ENCODE results near the gene GPC6.

GPC6 gene

DNA sequence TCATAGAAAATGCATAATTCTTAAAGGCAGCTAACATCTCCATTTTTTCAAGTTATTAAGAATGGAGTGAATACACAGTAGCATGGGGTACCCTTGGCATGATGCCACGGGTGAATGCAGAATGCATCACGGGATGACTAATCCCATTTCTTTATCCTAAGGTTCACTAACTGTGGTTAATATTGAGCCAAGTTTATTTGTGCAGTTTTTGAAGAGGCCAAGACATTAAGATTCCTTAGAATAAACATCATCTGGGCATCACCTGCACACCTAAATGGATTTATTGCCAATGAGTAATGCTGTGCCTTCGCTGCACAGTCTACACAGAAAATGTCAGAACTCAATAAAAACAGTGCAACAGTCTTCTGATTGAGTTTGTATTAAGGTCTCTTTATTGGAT, 333.1 kb downstream of the GPC6 start:
- in situ Hi-C loops (cut with HindIII; ENCODE audit: low sequenced_read_pairs), result no loop called here
- DNase-seq (ENCODE audit: low read depth), result peak; percentile 68
- H3K4me3 ChIP-seq (ENCODE audit: low read depth, low read length), result no peak overlapping the region
- TF ChIP-seq, protein P1, sequence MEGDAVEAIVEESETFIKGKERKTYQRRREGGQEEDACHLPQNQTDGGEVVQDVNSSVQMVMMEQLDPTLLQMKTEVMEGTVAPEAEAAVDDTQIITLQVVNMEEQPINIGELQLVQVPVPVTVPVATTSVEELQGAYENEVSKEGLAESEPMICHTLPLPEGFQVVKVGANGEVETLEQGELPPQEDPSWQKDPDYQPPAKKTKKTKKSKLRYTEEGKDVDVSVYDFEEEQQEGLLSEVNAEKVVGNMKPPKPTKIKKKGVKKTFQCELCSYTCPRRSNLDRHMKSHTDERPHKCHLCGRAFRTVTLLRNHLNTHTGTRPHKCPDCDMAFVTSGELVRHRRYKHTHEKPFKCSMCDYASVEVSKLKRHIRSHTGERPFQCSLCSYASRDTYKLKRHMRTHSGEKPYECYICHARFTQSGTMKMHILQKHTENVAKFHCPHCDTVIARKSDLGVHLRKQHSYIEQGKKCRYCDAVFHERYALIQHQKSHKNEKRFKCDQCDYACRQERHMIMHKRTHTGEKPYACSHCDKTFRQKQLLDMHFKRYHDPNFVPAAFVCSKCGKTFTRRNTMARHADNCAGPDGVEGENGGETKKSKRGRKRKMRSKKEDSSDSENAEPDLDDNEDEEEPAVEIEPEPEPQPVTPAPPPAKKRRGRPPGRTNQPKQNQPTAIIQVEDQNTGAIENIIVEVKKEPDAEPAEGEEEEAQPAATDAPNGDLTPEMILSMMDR (IDR thresholded peaks at IDR 0.05; ENCODE audit: low read depth, low read length, missing control alignments), result no peak

DNA sequence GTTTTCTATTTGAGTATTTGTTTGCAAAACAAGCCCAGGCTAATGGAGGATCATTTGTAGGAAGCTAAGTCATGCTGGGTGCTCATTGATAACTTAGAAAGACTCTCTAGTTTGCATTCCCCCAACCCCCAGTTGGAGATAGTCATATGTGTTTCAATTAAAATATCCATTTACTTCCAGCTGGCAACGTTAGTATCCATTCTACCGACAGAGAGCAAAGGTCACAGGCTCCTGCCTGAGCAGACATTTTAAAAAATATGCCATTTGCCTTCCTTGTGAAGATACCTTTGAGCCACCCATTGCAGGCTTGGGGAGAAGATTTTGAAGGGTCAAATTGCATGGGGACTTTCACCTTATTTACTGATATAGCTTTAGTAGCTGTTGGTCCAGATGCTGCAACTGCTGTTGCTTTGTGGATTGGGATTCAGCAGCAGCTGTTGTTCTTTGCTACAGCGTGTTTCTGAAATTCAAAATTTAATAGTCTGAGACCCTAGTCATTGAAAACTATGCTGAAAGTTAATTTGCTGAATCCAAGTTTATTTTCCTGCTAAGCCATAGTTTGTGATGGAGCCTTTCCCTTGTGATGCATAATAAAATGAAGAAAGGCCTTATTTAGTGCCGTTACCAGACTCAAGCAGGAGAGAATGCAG, 335.1 kb downstream of the GPC6 start:
- in situ Hi-C loops (cut with HindIII; ENCODE audit: low sequenced_read_pairs), result no loop called here
- DNase-seq (ENCODE audit: low read depth), result no peak
- no peak overlapping the region for H3K4me3 ChIP-seq (ENCODE audit: low read depth, low read length)
- TF ChIP-seq, protein P1 (IDR thresholded peaks at IDR 0.05; ENCODE audit: low read depth, low read length, missing control alignments), result no peak

DNA sequence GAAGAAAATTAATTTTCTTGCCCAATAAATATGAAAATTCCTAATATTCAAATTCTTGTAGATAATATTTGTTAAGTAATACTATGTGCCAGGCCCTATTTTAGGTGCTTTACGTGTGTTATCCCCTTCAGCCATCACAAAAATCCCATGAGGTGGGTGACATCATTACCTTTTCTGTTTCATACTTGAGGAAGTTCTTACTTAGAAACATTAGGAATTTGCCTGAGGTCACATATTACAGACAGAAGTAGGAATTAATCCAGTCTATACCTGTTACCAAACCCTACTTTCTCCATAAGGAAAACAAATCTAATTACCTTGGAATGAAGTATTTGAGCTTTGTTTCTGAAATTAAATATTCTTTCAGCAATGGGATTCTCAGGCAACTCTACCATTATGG, 336.1 kb downstream of the GPC6 start:
- no peak overlapping the region for H3K4me3 ChIP-seq (ENCODE audit: low read depth, low read length)
- DNase-seq (ENCODE audit: low read depth), result no peak
- TF ChIP-seq, protein P1 (IDR thresholded peaks at IDR 0.05; ENCODE audit: low read depth, low read length, missing control alignments), result no peak
- in situ Hi-C loops (cut with HindIII; ENCODE audit: low sequenced_read_pairs), result no loop called here

DNA sequence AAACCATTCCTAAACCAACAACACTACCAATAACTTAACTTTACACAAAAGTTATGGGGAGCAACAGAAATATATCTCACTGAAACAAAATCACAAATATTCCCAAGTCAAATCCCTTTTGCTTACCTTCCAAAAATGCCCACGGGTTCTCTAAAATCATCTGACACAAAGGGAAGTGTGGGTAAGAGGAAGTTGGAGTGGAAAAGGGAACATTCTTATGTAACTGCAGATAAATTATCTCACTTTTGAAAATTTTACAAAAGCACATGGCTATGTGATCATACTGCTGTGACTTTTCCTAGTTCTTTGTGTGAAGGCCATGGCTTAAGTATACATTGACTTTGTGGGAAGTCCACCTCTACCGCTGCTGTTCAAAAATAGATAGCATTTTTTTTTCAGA, 350.5 kb downstream of the GPC6 start:
- in situ Hi-C loops (cut with HindIII; ENCODE audit: low sequenced_read_pairs), result no loop called here
- H3K4me3 ChIP-seq (ENCODE audit: low read depth, low read length), result no peak overlapping the region
- TF ChIP-seq, protein P1 (IDR thresholded peaks at IDR 0.05; ENCODE audit: low read depth, low read length, missing control alignments), result no peak
- DNase-seq (ENCODE audit: low read depth), result no peak

DNA sequence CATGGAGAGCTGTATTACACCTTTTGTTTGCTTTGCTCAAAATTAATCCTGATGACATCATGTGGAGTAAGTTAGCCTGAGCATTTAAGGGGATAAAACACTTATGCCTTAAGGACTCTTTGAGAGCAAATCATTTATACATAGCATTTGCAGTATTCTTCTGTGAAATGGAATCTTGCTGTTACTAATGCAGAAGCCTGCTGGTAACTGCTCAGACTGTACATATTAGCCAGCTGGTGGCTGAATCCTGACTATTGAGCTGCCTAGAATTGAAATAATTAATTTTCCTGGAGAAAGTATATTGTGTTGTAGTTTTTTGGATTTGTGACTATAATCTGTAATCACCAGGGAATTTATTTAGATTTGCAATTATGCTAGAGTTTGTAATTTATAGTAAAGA, 363.2 kb downstream of the GPC6 start:
- TF ChIP-seq, protein P1 (IDR thresholded peaks at IDR 0.05; ENCODE audit: low read depth, low read length, missing control alignments), result no peak

DNA sequence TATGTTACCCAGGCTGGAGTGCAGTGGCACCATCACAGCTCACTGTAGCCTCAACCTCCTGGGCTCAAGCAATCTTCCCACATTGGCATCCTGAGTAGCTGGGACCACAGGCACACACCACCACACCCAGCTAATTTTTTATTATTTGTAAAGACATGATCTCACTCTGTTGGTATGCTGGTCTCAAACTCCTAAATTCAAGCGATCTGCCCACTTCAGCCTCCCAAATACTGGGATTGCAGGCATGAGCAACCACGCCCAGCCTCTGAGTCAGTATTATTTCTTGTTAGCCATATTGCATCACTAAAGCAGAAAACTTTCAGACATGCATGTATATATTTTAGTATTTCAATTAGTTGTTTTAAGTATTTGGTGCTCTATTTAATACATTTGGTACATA, 376.4 kb downstream of the GPC6 start:
- peak; percentile 43 for DNase-seq (ENCODE audit: low read depth)
- H3K4me3 ChIP-seq (ENCODE audit: low read depth, low read length), result no peak overlapping the region
- in situ Hi-C loops (cut with HindIII; ENCODE audit: low sequenced_read_pairs), result no loop called here
- TF ChIP-seq, protein P1 (IDR thresholded peaks at IDR 0.05; ENCODE audit: low read depth, low read length, missing control alignments), result no peak

More for the DNA sequence above, 363.2 kb downstream of the GPC6 start:
- no peak overlapping the region for H3K4me3 ChIP-seq (ENCODE audit: low read depth, low read length)
- in situ Hi-C loops (cut with HindIII; ENCODE audit: low sequenced_read_pairs), result no loop called here
- no peak for DNase-seq (ENCODE audit: low read depth)
